SHP77 (cell line): Measurements from ENCODE around the gene MTHFR.

Source experiments
- DNase-seq, 2 experiments: peaks; one replicate each; lab custom pipeline; 2025; lab: John Stamatoyannopoulos, UW

Gene MTHFR

DNA sequence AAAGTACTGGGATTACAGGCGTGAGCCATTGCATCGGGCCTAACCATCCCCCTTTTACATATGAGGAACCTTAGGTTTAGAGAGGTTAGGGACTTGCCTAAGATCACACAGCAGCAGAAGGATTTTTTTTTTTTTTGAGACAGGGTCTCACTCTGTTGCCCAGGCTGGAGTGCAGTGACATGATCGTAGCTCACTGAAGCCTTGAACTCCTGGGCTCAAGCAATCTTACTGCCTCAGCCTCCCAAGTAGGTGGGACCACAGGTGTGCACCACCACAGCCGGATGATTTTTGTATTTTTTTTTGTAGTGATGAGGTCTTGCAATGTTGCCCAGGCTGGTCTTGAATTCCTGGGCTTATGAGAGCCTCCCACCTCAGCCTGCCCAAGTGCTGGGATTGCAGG, 46.0 kb downstream of the MTHFR start:
- DNase-seq, result no peak

GRCh38 chr1:11757047-11757446, 48.7 kb downstream of the MTHFR start:
- DNase-seq, result no peak

GRCh38 chr1:11753555-11754208, 52.1 kb downstream of the MTHFR start:
- DNase-seq, result no peak

DNA sequence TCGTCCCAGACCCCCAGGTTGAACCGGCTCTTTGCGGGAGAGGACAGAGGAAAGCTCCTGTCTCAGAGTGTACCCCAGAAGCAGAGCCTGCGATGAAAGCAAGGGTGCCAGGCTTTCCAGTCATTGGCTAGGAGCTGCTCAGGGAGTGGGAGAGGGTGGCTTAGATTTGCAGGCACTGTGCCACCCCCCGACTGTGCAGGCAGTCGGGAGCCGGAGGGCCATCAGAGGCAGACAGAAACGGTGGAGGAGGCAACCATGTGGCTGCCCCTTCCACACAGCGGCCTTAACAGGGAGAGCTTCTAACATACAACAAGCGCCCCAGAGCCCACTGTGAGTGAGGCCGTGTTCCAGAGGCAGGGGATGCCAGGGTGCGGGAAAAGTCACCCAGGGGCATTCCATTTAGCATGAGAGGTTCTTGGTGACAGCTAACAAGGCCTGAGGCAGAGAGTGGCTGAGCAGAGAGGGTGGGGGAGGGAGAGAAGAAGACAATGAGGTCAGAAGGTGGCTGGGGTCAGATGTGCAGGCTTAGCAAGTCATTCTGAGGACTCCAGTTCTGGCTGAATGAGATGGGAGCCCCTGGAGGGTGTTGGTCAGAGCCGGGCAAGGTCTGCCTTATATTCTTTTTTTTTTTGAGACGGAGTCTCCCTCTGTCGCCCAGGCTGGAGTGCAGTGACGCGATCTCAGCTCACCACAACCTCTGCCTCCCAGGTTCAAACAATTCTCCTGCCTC, 53.2 kb downstream of the MTHFR start:
- DNase-seq, result no peak

GRCh38 chr1:11751087-11751486, 54.7 kb downstream of the MTHFR start:
- no peak for DNase-seq

DNA sequence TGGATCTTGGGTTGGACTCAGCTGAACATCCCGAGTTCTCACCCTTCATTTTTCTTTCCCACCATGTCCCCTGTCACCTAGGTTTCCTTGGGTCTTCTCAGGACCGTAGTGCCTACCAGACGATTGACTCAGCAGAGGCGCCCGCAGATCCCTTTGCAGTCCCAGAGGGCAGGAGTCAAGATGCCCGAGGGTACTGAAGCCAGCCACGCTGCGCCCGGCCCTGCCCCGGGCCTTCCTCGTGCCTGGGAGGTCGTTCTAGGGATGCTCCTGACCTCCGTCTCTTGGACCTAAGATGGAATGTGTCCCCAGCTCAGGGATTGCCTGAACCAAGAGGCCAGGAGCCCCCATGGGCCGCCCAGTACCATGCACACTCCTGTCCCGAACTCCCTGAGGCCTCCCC, 55.8 kb downstream of the MTHFR start:
- no peak for DNase-seq

DNA sequence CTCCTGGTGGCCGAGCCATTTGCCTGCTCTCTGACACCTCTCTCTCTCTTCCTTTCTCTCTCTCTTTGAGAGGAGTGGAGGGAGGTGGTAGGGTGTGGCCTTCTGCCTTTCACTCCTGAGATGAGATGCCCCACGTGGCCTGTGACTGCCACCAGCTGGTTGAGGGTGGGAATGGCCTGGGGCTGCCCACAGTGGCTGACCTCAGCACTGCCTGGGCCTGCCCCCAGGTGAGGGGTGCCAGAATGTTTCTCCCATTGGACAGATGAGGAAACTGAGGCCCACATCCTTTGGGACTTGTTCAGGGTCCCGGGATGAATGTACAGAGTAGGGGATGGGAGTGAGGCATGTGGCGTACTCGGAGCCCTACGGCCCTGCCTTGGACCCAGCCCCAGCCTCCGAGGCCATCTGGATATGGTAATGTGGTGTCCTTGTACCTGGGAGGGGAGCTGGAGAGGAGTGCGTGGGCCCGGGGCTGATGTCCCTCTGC, 56.5 kb downstream of the MTHFR start:
- peak; percentile 19 to 41 for DNase-seq

- no peak for DNase-seq
These were observed 57.2 kb downstream of the MTHFR start for GRCh38 chr1:11748294-11749202.

DNA sequence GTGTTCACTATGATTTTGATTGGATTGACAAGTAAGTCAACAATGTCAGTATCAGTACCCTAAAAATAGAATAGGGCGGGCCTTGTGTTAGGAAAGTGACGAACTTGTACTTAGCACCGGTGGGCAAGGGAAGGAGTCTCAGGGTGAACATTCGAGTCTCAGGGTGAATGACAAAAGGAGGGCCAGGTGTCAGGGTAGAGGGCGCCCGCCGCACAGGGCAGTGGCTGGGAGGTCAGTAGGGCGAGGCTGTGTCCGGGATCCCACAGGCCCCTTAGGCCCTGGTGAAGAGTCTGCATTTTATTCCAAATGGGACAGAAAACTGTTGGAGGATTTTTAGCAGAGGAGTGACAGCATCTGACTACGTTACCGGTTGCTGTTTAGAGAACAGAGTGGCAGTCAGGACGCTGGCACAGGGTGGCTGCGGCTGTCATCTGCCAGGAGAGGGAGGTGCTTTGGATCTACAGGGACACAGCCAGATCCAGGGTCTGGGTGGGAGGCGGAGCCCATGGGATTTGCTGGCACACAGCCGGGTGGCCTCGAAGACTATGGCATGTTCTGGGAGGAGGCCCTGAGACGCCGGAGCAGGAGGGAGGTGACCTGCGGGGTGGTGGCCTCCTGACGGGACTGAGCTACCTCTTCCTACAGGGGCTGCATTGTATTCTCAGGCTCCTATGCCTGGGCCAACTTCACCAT, 58.8 kb downstream of the MTHFR start:
- DNase-seq, result no peak

DNA sequence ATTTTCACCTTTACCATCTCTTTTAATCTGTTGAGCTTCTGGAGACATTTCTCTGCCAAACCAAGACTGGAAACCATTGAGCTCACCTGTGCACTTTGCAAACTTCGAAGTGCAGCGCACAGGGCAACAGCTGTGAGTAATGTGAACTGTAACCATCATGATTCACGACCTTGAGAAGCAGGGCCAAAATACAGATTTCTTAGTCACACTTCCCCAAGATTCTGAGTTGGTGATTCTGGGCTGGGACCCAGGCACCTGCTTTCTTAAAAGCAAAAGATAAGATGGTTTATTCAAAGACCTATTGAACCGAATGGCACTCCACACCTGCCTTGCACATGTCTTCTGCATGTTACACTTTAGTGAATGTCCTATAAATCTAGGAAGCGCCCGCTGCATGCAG, 59.7 kb downstream of the MTHFR start:
- DNase-seq, result no peak

DNA sequence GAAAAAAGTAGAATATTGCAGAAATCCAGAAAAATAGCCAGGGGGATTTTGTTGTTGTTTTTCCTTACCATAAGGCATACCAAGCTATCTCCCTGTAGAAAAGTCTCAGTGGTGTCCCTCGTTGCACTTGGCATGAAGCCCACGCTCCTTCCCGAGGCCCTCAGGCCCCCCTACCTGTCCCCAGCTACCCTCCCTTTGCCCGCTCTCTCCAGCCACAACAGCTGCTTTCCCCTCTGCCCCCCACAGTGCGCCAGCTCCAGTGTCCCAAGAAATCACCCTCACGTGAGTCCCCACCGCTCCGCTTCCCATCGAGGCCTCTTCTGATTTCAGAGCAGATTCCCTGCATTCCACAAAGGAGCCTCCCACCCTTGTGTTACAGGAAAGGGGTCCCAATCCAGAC, 61.5 kb downstream of the MTHFR start:
- no peak for DNase-seq

DNA sequence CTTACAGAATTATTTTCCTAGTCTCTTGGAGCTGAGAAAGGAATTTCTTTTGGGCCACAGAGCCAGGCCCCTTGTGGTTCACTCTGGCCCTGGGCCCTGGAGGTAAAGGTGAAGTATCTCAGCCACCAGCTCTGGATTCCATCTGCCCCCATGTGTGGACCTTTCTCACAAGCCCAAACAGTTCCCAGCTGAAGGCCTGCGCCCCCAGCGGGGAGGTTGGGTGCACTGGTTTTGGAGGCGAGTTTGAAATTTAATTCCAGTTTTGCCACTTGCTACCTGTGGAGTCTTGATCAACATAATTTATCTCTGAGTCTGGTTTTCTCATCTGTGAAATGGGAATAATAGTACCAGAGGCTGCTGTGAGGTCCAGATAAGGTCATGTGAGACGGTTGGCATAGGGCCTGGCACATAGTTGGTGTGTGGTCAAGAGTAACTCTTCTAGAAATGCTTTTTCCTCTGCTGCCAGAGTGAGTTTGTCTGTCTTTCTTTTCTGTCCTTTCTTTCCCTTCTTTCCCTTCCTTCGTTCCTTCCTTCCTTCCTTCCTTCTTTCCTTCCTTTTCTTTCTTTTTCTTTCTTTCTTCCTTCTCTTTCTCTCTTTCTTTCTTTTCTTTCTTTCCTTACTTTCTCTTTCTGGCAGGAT, 63.7 kb downstream of the MTHFR start:
- no peak for DNase-seq

DNA sequence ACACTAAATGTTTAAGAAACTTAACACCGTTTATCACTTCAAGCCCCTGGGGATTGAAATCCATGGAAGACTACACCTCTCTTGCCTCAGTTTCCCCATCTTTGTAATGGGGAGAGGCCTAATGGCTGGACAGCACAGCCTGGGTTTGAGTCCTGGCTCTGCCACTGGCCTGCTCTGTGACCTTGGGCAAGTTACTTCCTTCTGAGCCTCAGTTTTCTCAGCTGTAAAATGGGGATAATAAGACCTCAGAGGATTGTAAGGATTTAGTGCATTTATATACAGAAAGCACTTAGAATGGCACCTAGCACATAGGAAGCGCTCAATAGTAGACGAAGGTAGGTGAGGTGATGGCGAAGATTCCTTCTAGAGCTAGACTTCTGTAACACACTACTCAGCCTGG, 64.3 kb downstream of the MTHFR start:
- DNase-seq, result no peak

GRCh38 chr1:11740258-11741192, 65.2 kb downstream of the MTHFR start:
- DNase-seq, result no peak

GRCh38 chr1:11738783-11739182, 67.0 kb downstream of the MTHFR start:
- no peak for DNase-seq

DNA sequence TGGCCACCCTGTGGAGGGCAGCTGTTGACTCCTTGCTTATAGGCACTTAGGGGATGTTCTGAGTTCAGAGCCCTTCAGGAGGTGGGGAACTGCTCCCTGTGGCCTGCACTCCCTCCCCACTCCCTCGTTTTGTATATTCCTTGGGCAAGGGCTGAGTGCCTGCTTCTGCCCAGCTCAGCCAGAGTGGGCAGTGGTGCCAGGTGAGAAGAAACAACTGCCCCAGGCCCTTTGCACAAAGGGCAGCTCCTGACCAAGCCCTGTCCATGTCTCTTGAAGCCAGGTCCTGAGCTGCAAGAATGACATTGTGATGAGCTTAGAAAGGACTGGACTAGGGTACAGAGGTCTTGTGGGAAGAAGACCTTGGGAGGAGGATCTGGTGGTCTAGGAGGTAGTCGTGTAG, 67.7 kb downstream of the MTHFR start:
- DNase-seq, result no peak

- DNase-seq, result peak; percentile 13 to 39
These were observed 68.8 kb downstream of the MTHFR start for GRCh38 chr1:11736746-11737639.

DNA sequence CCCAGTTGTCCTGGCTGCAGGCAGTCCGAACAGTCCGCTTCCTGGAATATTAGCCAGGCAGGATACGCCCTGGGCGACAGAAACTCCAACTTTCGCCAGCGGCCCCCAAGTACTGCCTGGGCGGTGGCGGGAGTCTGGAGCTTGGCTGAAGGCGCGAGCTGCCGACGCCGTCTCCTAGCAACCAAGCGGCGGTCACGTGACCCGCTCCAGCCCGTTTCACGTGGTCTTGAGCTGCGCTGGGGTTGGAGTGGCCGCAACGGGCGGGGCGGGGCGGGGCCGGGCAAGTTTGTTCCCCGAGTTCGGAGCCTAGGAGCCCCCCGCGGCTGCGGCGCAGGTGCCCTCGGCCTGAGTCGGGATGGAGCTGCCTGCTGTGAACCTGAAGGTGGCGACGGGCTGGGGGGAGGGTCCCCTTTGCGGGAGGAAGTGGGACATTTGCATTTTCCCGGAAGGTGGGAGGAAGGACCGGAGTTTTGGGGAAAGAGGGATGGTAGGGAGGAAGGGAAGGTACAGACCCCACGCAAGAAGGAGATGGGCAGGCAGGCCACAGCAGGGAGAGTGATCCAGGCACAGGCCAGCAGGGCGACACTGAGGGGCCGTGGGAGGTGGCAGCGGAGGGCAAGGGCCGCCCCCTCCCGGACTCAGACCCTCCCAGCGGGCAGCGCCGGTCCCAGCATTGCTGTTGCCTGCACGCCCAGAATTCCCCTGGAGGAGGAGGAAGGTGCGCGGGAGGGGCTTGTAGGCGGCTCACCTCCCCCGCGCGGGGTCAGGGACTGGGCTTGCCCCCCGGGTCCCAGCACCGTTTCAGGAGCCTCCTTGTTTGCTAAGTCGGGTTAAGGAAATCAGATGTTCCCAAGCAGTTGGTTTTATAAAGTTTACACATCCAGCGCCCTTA, 69.7 kb downstream of the MTHFR start, which contains the start of gene AGTRAP:
AGTRAP (plus strand) TSS at position 283 of the 892 bp plus-strand sequence; CDS start at position 356, 73 bp downstream.
- peak; percentile 80 to 85 for DNase-seq
